ENCODE data around the gene MUSK.

Gene MUSK

DNA sequence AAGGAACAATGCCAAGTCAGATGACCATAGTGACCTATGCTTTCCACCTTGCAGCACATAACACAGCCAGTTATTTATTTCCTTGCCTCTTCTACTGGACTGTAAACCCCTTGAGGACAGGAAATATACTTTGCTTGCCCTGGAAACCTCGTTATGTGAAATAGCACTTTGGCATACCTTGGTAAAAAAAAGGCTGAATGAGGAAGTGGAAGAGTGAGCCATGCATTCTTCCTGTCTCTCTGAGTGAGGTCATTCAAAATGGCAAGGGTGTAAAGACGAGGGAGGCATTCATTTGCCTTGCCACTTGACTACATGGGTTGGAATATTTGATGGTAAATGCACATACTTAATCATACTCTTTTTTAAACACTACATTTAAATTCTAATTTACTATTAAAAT is 46.2 kb upstream of the MUSK start:
- Histone ChIP-seq H3K36me3 (ENCODE audit: low read length) (no peaks in the 10 kb centered on the region), H2AFZ (ENCODE audit: low read depth, low read length, severe bottlenecking) (no peak overlapping the region), H3K79me2 (ENCODE audit: insufficient read depth, low read length) (no peaks in the 10 kb centered on the region), H3K9me2 (replicated peaks; ENCODE audit: insufficient read depth, low read length) (no peaks in the 10 kb centered on the region), H3K27me3 (ENCODE audit: low read length) (no peaks in the 10 kb centered on the region), H3K27ac (ENCODE audit: low read depth, low read length) (no peak overlapping the region), H3K9me3 (ENCODE audit: insufficient read depth, low read length) (no peaks in the 10 kb centered on the region), H3K4me3 (ENCODE audit: insufficient read depth, low read length, poor library complexity, severe bottlenecking) (no peak overlapping the region), H3K9ac (ENCODE audit: low read length) (no peak overlapping the region), H3F3A (ENCODE audit: insufficient read depth) (no peaks in the 10 kb centered on the region), H3K4me2 (ENCODE audit: low read depth, low read length, poor library complexity, severe bottlenecking) (no peak overlapping the region), H4K20me1 (ENCODE audit: low read depth, low read length) (0 out of 2 replicates have a peak, but pooled peaks cover 2% of the 10 kb centered on the region)
- TF ChIP-seq EZH2phosphoT487 (conservative IDR thresholded peaks at IDR 0.05; ENCODE audit: low read length): no peak
- TF ChIP-seq, protein P1, sequence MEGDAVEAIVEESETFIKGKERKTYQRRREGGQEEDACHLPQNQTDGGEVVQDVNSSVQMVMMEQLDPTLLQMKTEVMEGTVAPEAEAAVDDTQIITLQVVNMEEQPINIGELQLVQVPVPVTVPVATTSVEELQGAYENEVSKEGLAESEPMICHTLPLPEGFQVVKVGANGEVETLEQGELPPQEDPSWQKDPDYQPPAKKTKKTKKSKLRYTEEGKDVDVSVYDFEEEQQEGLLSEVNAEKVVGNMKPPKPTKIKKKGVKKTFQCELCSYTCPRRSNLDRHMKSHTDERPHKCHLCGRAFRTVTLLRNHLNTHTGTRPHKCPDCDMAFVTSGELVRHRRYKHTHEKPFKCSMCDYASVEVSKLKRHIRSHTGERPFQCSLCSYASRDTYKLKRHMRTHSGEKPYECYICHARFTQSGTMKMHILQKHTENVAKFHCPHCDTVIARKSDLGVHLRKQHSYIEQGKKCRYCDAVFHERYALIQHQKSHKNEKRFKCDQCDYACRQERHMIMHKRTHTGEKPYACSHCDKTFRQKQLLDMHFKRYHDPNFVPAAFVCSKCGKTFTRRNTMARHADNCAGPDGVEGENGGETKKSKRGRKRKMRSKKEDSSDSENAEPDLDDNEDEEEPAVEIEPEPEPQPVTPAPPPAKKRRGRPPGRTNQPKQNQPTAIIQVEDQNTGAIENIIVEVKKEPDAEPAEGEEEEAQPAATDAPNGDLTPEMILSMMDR (IDR thresholded peaks at IDR 0.05; ENCODE audit: insufficient read depth, low read length, poor library complexity, severe bottlenecking): no peak

DNA sequence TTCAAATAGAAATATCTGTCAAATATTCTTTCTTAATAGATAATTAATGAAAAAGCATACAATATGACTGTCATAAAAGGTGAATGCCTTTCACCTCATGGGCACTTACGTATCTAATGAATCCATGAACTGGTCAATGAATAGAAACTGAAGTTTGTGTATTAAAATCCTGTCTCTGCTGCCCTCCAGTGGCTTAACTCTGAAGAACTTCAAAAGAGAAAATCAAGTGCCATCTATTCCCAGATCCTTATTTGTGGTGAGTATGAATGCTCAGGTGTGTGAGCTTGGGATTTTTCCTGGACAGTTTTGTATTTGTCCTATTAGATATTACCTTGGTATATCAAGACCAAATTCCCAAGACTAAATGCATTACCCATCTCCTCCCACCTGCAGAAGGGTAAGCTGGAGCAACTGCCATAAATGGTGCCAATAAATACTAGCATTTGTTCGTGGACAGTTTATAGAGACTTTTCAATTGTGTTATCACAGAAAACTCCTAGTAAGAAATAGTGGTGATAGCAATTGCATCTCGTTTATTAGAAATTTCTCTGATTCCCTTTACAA is 45.0 kb upstream of the MUSK start:
- Histone ChIP-seq H3K9me2 (replicated peaks; ENCODE audit: insufficient read depth, low read length) (no peaks in the 10 kb centered on the region), H3K27ac (ENCODE audit: low read depth, low read length) (no peak overlapping the region), H3K79me2 (ENCODE audit: insufficient read depth, low read length) (no peaks in the 10 kb centered on the region), H3K9me3 (ENCODE audit: insufficient read depth, low read length) (no peaks in the 10 kb centered on the region), H3F3A (ENCODE audit: insufficient read depth) (no peaks in the 10 kb centered on the region), H3K4me2 (ENCODE audit: low read depth, low read length, poor library complexity, severe bottlenecking) (no peak overlapping the region), H3K36me3 (ENCODE audit: low read length) (no peaks in the 10 kb centered on the region), H3K27me3 (ENCODE audit: low read length) (no peaks in the 10 kb centered on the region), H2AFZ (ENCODE audit: low read depth, low read length, severe bottlenecking) (no peak overlapping the region), H3K4me3 (ENCODE audit: insufficient read depth, low read length, poor library complexity, severe bottlenecking) (no peak overlapping the region), H3K9ac (ENCODE audit: low read length) (no peak overlapping the region), H4K20me1 (ENCODE audit: low read depth, low read length) (0 out of 2 replicates have a peak, but pooled peaks cover 2% of the 10 kb centered on the region)
- TF ChIP-seq EZH2phosphoT487 (conservative IDR thresholded peaks at IDR 0.05; ENCODE audit: low read length): no peak
- TF ChIP-seq, protein P1 (IDR thresholded peaks at IDR 0.05; ENCODE audit: insufficient read depth, low read length, poor library complexity, severe bottlenecking): peak; percentile 20

DNA sequence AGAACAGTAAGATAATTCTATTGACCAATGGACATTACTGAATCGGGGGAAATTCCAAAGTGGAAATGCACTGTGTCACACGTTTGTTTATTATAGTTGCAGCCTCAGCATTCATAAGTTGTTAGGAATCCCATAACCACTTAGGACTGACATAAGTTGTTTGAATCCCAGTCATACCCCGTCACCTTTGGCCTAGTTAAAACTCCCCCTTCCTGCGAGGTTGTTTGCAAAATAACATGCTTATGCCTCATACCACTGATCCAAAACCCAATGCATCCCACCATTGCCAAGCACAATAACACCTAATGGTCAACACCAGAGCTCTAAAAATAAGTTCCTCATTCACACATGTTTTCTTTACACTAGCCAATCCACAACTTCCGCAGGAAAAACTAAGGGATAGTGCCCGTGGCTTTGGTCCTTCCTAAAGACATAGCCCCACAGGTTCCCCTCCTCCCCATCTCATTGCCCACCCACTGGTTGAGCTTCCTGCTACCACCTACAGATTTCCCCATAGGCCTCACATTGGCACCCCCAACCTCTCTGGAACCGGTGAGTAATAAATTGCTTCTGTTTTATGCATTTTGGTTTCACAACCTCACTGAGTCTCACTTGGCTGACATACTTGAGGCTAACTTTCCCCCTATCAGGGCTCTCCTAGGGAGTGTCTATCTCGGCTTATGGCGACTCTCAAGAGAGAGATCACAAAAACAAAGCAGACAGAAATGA is 42.3 kb upstream of the MUSK start:
- H3K27ac ChIP-seq (ENCODE audit: low read depth, low read length): no peak overlapping the region
- H3K27me3 ChIP-seq (ENCODE audit: low read length): no peaks in the 10 kb centered on the region
- no peaks in the 10 kb centered on the region for H3K9me2 ChIP-seq (replicated peaks; ENCODE audit: insufficient read depth, low read length)
- H3K4me3 ChIP-seq (ENCODE audit: insufficient read depth, low read length, poor library complexity, severe bottlenecking): no peak overlapping the region
- no peaks in the 10 kb centered on the region for H3F3A ChIP-seq (ENCODE audit: insufficient read depth)
- no peaks in the 10 kb centered on the region for H3K79me2 ChIP-seq (ENCODE audit: insufficient read depth, low read length)
- no peak overlapping the region for H3K9ac ChIP-seq (ENCODE audit: low read length)
- TF ChIP-seq EZH2phosphoT487 (conservative IDR thresholded peaks at IDR 0.05; ENCODE audit: low read length): no peak
- H3K4me2 ChIP-seq (ENCODE audit: low read depth, low read length, poor library complexity, severe bottlenecking): no peak overlapping the region
- H4K20me1 ChIP-seq (ENCODE audit: low read depth, low read length): 0 out of 2 replicates have a peak, but pooled peaks cover 2% of the 10 kb centered on the region
- H3K9me3 ChIP-seq (ENCODE audit: insufficient read depth, low read length): no peaks in the 10 kb centered on the region
- no peak overlapping the region for H2AFZ ChIP-seq (ENCODE audit: low read depth, low read length, severe bottlenecking)
- H3K36me3 ChIP-seq (ENCODE audit: low read length): no peaks in the 10 kb centered on the region

DNA sequence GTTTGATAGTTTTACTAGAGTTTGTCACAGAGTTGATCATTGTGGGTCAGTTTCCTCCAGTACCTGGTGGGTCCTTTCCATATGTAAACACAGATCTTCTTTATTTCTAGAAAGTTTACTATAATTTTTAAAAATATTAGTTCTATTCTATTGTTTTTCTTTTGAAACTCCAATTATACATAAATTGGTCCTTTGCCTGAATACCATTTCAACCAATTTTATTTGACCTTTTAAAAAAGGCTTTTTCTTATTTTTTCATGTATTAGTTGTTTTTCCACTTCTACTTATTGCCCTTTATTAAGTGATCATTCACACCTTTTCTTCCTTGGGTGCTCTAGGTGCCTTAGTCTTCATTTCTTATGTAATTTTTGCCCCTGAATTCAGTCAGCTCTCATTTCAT is 33.0 kb upstream of the MUSK start:
- TF ChIP-seq, protein P1 (IDR thresholded peaks at IDR 0.05; ENCODE audit: insufficient read depth, low read length, poor library complexity, severe bottlenecking): no peak
- no peak for TF ChIP-seq EZH2phosphoT487 (conservative IDR thresholded peaks at IDR 0.05; ENCODE audit: low read length)
- H3K79me2 ChIP-seq (ENCODE audit: insufficient read depth, low read length): no peaks in the 10 kb centered on the region
- H3K27ac ChIP-seq (ENCODE audit: low read depth, low read length): no peak overlapping the region
- no peaks in the 10 kb centered on the region for H4K20me1 ChIP-seq (ENCODE audit: low read depth, low read length)
- H3K27me3 ChIP-seq (ENCODE audit: low read length): no peaks in the 10 kb centered on the region; the same call in 1 of the 2 replicates
- H3K36me3 ChIP-seq (ENCODE audit: low read length): no peaks in the 10 kb centered on the region
- no peak overlapping the region for H3K4me2 ChIP-seq (ENCODE audit: low read depth, low read length, poor library complexity, severe bottlenecking)
- no peak overlapping the region for H3K4me3 ChIP-seq (ENCODE audit: insufficient read depth, low read length, poor library complexity, severe bottlenecking)
- H3F3A ChIP-seq (ENCODE audit: insufficient read depth): no peaks in the 10 kb centered on the region
- H2AFZ ChIP-seq (ENCODE audit: low read depth, low read length, severe bottlenecking): no peak overlapping the region
- no peak overlapping the region for H3K9ac ChIP-seq (ENCODE audit: low read length)
- H3K9me3 ChIP-seq (ENCODE audit: insufficient read depth, low read length): no peaks in the 10 kb centered on the region
- no peaks in the 10 kb centered on the region for H3K9me2 ChIP-seq (replicated peaks; ENCODE audit: insufficient read depth, low read length)

Data from SU-DHL-6 (cell line).